HG02885 (cell line): ENCODE data around the gene SMYD2.

Experiments used
- ATAC-seq: cut with Tn5 transposase; IDR thresholded peaks from one replicate; pipeline ENCODE4 v1.9.1; 2021; ENCODE audit warnings: mild to moderate bottlenecking; ENCODE audit not compliant: unreplicated experiment, poor library complexity

Gene SMYD2

GRCh38 chr1:214326406-214326805 lies 45.4 kb downstream of the SMYD2 start:
- peak; percentile 38 for ATAC-seq

- ATAC-seq = no peak
Measured at GRCh38 chr1:214327514-214327913, 46.6 kb downstream of the SMYD2 start.

GRCh38 chr1:214328770-214329469 lies 48.0 kb downstream of the SMYD2 start:
- ATAC-seq = peak; percentile 89

DNA sequence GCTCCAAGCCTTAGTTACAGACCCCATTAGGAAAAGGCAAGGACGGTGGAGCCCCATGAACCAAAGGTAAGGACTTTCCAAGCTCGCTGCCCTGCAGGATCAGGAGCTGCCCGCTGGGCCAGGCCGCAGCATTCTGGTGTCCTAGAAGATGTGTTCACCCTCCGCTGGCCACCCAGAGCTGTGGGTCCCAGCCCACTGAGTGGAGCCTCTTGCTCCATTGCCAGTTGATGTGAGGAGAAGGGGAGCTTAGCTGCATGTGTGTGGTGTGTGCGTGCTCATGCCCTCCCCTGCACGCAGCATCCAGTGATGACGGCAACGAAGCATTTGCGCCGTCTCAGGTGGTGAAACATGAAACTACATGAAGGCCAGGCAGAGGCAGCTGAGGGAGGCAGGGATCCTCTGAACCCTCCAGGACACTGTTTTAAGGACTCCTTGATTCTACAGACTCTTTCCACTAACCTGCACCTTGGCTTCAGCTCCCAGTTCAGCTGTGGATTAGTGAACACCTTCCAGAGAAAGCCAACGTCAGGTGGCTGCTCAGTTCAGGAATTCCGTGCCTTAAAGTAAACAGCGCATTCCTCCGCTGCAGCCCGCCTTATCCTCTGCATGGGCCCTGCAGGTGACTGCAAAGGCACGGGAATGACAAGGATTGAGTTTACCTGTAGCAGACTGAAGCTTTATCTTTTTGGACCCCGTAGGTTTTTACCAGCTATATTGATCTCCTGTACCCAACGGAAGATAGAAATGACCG lies 48.7 kb downstream of the SMYD2 start:
- ATAC-seq = no peak

- no peak for ATAC-seq
Measured at GRCh38 chr1:214330222-214330621, 49.3 kb downstream of the SMYD2 start.

DNA sequence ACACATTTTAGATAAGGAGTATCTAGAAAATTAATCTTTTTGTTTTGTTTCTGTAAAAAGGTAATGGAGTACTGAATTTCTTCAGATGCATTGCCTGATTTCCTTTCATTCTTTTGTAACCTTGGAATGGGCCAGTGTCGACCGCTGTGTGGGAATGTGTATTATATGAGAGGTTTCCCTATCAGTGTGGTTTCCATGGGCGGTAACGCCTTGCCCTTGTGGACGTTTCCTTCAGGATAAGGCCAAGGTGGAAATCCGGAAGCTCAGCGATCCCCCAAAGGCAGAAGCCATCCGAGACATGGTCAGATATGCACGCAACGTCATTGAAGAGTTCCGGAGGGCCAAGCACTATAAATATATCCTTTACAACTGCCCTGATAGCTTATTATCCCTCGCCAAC lies 49.8 kb downstream of the SMYD2 start:
- ATAC-seq = no peak

DNA sequence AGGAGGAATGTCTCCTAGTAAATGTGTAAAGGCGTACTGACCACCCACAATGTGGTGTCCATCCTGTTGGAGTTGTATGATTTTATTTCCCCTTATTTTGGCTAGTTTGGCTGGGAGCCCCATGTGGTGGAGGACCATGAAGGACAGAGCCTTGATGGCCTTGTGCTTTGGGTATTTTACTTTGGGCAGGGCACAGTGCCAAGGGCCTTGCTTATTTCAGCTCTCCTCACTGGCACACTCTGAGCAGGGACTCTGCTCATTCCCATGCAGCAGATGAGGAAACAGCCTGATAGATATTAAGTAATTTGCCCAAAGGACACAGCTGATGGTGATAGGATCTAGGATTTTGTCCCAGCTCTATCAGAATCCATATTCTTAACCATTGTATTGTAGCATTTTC lies 50.2 kb downstream of the SMYD2 start:
- ATAC-seq = no peak

DNA sequence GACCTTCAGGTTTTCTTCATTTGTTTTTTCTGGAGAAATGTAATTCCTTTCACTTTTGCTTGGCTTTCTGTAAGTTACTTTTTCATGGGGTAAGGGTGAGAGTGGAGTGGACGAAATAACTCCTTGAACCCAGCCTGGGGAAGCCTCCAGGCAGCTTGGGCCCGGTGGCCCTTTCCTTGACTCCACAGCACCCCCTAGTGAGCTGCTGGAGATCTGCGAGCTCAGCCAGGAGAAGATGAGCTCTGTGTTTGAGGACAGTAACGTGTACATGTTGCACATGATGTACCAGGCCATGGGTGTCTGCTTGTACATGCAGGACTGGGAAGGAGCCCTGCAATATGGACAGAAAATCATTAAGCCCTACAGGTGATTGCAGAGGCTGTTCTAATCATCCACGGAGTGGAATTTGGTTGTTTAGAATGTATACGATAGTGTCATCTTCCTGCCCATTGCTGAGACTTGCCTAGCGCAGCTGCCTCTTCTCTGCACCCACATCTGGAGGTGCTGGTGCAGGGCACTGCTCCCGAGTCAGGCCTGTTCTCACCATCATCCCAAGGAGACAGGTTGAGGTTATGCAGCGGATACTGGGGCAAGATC lies 51.0 kb downstream of the SMYD2 start:
- peak; percentile 57 for ATAC-seq

- peak; percentile 36 for ATAC-seq
Measured at GRCh38 chr1:214332946-214333798, 52.2 kb downstream of the SMYD2 start.

DNA sequence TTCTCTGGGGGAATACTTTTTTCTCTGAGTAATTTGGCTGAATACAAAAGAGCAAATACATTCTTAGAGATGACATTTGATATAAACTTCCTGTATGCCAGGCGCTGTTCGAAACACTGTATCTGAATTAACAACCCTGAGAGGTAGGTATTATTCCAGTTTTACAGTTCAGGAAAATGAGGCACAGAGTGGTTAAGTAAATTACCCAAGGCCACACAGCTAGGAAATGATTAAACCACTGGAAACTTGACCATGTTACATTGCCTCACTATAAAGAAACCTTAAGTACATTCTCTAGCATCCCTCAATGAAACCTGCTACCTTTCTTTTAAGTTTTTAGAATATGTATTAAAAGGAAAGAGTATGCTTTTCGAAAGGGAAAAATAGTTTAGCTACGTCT lies 54.6 kb downstream of the SMYD2 start:
- no peak for ATAC-seq

GRCh38 chr1:214337015-214337414 lies 56.1 kb downstream of the SMYD2 start:
- ATAC-seq = no peak

DNA sequence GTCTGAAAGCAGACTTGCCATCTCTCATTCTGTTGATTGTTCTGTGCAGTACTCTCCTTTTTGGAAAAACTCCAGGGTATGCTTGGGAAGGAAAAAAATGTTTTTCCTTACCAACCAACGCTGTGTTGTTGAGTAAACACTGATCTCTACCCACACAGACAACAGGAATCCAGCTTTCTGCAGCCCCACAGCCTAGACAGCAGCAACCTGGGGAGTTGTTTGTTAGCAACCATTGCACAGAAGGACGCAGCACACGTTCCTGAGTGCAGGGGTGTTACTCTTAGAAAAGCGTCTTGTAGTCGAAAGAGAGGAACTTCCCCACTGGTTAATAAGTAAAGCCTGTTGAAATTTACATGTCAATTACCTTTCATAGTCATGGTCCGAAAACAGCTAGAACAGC lies 56.6 kb downstream of the SMYD2 start:
- no peak for ATAC-seq

- ATAC-seq = no peak
Measured at GRCh38 chr1:214338212-214338611, 57.3 kb downstream of the SMYD2 start.

DNA sequence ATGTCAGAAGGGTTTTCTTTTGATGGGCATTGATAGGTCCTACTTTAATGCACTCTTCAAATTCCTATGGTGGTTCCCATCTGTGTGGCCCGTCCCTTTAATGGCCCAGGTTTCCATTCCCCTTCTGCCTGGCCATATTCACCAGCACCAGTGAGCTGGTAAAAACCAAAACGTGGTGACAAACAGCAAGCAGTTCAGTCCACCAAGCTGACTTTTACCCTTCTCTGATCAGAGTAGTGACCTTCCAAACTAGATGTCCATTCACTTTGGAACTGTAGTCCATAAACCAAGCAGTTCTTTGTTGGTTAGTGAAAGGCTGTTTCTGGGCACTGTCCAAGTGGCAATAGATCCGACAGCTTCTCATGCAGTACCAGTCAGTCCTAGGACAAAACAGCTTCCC lies 60.5 kb downstream of the SMYD2 start:
- no peak for ATAC-seq

DNA sequence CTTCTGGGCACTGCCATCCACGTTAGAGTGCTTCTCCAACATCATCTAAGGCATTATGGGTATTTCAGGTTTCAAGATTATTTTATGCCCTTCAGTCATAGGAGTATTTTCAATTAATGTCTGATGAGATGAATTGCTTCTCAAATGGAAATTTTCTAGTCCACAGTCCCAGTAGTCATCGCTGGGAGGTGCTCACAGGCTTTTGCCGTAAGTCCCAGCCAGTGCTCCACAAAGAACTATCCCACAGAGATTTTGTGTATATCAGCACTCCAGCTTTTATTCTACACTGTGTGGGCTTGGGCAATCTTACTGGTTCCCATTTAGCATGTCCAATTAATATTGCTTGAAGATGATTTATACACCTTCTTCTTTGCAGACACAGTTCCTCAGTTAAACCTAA lies 61.0 kb downstream of the SMYD2 start:
- no peak for ATAC-seq

DNA sequence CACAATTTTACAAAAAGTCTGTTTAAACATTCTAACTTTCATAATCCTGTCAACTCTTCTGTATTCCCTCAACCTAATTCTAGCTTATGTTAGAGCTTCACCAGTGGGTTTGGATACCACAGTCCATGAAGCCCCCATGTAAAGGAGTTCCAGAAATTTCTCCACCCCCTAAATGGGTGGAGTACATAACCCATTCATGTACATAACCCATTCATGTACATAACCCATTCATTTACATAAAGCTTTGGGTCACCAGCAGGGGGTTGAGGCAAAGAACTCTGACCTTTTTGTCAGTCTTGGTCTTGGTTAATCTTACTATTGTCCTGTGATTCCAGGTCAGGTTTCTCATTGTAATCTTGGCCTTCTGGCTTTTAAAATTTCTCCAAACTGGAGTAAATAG lies 61.6 kb downstream of the SMYD2 start:
- no peak for ATAC-seq

DNA sequence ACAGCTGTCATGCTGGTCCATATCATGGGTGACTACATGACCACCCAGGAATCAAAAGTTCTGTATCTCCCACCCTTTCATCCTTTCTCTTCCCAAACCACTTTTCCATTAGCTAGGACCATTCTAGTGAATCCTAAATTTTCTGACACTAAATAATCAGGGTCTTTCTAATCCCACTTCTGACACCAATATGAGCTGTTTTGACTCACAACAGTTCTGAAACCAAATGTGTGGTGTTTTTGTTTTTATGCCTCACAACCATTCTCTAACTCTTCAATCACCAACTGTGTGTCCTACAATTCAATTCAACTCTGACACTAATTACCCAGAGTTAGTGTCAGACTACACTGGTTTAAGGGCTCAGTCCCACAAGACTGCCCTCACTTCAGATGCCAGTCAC lies 63.9 kb downstream of the SMYD2 start:
- no peak for ATAC-seq

GRCh38 chr1:214349008-214349407 lies 68.0 kb downstream of the SMYD2 start:
- no peak for ATAC-seq

DNA sequence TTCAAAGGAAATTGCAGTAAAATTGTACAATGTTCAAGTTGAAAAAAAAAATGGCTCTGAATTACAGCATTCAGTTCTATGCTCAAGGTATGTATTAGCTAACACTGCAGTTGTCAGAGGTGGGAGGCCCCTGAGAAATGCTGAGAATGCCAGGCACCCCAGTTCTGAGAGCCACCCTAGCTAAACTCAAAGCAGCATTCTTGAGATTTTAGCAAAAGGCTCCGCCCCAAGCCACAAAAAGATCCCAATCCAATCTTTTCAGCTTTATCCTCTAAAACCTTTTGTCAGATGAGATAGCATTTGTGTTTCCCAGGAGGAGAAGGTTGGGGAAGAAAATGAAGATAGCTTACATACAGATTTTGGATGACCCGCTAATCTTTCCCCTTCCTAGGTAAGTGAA lies 68.8 kb downstream of the SMYD2 start:
- no peak for ATAC-seq

DNA sequence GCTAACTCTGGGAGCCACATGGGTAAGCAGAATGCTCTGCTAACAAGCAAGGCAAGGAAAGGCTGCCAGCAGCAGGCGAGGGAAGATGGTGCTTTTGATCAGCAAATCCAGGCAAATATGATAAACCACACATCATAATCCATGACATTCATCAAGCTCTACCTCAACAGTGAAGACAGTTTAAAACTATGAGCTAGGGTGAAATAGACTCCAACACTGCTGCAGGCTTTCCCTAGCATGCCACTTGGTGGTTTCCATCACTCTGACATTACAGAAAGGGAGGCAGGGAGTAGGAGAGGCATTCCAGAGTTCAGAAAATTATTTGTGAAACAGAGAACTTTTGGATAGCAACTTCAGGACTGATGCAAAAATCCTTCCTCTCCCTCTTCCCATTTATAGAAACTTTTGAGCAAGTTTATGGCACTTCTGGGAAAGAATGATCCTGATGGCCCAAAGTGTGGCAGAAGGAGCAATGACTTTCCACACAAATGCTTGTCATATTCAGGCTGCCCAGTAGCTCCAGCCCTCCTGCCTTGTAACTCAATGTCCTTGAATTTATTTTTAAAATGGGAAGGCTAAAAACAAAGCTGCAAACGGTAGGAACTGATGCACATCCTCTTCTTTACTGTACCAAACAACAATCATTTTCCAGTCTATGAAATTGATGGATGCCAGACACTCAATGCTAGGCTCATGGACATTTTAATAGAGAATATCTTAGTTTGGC lies 70.8 kb downstream of the SMYD2 start:
- no peak for ATAC-seq
